OCI-LY3 (cell line): ENCODE results near the gene DACH2.

Experiments used
- CTCF ChIP-seq: fragments of 200-600, 300-600 bp; sonication (generic); IDR thresholded peaks from 2 replicates; pipeline ENCODE4 v1.5.1; 2014; ENCODE audit warnings: antibody characterized with exemption, low read length, low read depth
- EZH2phosphoT487 ChIP-seq: fragments of 200-600 bp; shearing (Covaris generic); IDR thresholded peaks from 2 replicates; pipeline ENCODE4 v1.6.1; 2018; ENCODE audit warnings: antibody characterized with exemption, mixed run types, low read depth

GRCh38 chrX:86133761-86134160, 14.5 kb upstream of the DACH2 start:
- peak; percentile 57 for TF ChIP-seq CTCF
- TF ChIP-seq EZH2phosphoT487 = no peak
